Liver (tissue), 3 donors: ENCODE data around the gene DNAAF3.

Source experiments
- EGR1 ChIP-seq, 2 donors: IDR thresholded peaks; 2 replicates each; pipeline ENCODE4 v1.6.1; 2016 to 2018; ENCODE audit warnings: antibody characterized with exemption in 2 of 2, low read depth in 2 of 2
- GABPA ChIP-seq, 2 donors: IDR thresholded peaks in 1 of 2; conservative IDR thresholded peaks in 1 of 2; 2 replicates each; pipeline ENCODE4 v1.6.1; 2016; ENCODE audit warnings: antibody characterized with exemption in 2 of 2, mild to moderate bottlenecking in 1 of 2, moderate library complexity in 1 of 2
- JUND ChIP-seq, 2 donors: IDR thresholded peaks; 2 replicates each; pipeline ENCODE4 v1.6.1; 2016; ENCODE audit warnings: antibody characterized with exemption in 2 of 2
- RAD21 ChIP-seq, 2 donors: IDR thresholded peaks; 2 replicates each; pipeline ENCODE4 v1.6.1; 2016; ENCODE audit warnings: antibody characterized with exemption in 2 of 2, mild to moderate bottlenecking in 2 of 2
- TAF1 ChIP-seq: conservative IDR thresholded peaks from 2 replicates; pipeline ENCODE4 v1.6.1; 2016; ENCODE audit warnings: antibody characterized with exemption, mild to moderate bottlenecking
- YY1 ChIP-seq: IDR thresholded peaks from 2 replicates; pipeline ENCODE4 v1.6.1; 2016; ENCODE audit warnings: antibody characterized with exemption, mild to moderate bottlenecking
- TF ChIP-seq, protein P1 (sequence below): fragments of 150-350 bp; IDR thresholded peaks from 2 replicates; pipeline ENCODE4 v1.5.1; 2017; ENCODE audit warnings: improper control_type of control experiment, low read depth, low read length; ENCODE audit not compliant: missing input control
- TF ChIP-seq, protein P2 (sequence below): IDR thresholded peaks from 2 replicates; pipeline ENCODE4 v1.6.1; 2016; ENCODE audit warnings: antibody characterized with exemption
- TF ChIP-seq, protein P3 (sequence below): IDR thresholded peaks from 2 replicates; pipeline ENCODE4 v1.6.1; 2016; ENCODE audit warnings: antibody characterized with exemption
- TF ChIP-seq, protein P4 (sequence below): IDR thresholded peaks from 2 replicates; pipeline ENCODE4 v1.6.1; 2016; ENCODE audit warnings: antibody characterized with exemption, mild to moderate bottlenecking
- TF ChIP-seq, protein P5 (sequence below): IDR thresholded peaks from 2 replicates; pipeline ENCODE4 v1.6.1; 2016; ENCODE audit warnings: antibody characterized with exemption
- donor health status: healthy.
- donor health status: healthy.

DNA sequence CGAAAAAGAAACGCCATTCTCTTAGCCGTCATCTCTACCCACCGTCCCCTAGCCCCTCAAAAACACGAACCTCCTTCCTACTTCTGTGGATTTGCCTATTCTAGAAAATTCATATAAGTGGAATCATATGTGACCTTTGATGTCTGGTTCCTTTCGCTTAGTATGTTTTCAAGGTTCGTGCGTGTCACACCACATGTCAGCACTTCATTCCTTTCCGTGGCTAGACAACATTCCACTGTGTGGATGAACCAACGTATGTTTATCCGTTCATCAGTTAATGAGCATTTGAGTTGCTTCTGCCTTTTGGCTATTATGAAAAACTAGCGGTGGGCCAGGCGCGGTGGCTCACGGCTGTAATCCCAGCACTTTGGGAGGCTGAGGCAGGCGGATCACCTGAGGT is 35.0 kb downstream of the DNAAF3 start:
- TF ChIP-seq TAF1 (no peak), RAD21 (IDR thresholded peaks at IDR 0.05) (no peak), YY1 (no peak), JUND (IDR thresholded peaks at IDR 0.05) (no peak), GABPA (IDR thresholded peaks at IDR 0.05 in 1 of 2, conservative IDR thresholded peaks at IDR 0.05 in 1 of 2) (no peak), EGR1 (IDR thresholded peaks at IDR 0.05; ENCODE audit: low read depth in 2 of 2) (no peak)
- TF ChIP-seq, protein P1, sequence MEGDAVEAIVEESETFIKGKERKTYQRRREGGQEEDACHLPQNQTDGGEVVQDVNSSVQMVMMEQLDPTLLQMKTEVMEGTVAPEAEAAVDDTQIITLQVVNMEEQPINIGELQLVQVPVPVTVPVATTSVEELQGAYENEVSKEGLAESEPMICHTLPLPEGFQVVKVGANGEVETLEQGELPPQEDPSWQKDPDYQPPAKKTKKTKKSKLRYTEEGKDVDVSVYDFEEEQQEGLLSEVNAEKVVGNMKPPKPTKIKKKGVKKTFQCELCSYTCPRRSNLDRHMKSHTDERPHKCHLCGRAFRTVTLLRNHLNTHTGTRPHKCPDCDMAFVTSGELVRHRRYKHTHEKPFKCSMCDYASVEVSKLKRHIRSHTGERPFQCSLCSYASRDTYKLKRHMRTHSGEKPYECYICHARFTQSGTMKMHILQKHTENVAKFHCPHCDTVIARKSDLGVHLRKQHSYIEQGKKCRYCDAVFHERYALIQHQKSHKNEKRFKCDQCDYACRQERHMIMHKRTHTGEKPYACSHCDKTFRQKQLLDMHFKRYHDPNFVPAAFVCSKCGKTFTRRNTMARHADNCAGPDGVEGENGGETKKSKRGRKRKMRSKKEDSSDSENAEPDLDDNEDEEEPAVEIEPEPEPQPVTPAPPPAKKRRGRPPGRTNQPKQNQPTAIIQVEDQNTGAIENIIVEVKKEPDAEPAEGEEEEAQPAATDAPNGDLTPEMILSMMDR = no peak
- TF ChIP-seq, protein P2, sequence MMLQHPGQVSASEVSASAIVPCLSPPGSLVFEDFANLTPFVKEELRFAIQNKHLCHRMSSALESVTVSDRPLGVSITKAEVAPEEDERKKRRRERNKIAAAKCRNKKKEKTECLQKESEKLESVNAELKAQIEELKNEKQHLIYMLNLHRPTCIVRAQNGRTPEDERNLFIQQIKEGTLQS = no peak
- TF ChIP-seq, protein P3, sequence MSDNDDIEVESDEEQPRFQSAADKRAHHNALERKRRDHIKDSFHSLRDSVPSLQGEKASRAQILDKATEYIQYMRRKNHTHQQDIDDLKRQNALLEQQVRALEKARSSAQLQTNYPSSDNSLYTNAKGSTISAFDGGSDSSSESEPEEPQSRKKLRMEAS = no peak
- TF ChIP-seq, protein P4, sequence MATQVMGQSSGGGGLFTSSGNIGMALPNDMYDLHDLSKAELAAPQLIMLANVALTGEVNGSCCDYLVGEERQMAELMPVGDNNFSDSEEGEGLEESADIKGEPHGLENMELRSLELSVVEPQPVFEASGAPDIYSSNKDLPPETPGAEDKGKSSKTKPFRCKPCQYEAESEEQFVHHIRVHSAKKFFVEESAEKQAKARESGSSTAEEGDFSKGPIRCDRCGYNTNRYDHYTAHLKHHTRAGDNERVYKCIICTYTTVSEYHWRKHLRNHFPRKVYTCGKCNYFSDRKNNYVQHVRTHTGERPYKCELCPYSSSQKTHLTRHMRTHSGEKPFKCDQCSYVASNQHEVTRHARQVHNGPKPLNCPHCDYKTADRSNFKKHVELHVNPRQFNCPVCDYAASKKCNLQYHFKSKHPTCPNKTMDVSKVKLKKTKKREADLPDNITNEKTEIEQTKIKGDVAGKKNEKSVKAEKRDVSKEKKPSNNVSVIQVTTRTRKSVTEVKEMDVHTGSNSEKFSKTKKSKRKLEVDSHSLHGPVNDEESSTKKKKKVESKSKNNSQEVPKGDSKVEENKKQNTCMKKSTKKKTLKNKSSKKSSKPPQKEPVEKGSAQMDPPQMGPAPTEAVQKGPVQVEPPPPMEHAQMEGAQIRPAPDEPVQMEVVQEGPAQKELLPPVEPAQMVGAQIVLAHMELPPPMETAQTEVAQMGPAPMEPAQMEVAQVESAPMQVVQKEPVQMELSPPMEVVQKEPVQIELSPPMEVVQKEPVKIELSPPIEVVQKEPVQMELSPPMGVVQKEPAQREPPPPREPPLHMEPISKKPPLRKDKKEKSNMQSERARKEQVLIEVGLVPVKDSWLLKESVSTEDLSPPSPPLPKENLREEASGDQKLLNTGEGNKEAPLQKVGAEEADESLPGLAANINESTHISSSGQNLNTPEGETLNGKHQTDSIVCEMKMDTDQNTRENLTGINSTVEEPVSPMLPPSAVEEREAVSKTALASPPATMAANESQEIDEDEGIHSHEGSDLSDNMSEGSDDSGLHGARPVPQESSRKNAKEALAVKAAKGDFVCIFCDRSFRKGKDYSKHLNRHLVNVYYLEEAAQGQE = no peak
- TF ChIP-seq, protein P5, sequence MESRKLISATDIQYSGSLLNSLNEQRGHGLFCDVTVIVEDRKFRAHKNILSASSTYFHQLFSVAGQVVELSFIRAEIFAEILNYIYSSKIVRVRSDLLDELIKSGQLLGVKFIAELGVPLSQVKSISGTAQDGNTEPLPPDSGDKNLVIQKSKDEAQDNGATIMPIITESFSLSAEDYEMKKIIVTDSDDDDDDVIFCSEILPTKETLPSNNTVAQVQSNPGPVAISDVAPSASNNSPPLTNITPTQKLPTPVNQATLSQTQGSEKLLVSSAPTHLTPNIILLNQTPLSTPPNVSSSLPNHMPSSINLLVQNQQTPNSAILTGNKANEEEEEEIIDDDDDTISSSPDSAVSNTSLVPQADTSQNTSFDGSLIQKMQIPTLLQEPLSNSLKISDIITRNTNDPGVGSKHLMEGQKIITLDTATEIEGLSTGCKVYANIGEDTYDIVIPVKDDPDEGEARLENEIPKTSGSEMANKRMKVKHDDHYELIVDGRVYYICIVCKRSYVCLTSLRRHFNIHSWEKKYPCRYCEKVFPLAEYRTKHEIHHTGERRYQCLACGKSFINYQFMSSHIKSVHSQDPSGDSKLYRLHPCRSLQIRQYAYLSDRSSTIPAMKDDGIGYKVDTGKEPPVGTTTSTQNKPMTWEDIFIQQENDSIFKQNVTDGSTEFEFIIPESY = no peak
